GM12878 (cell line): ENCODE data around the gene WWP2. TPM values are rescaled to one million over a fixed set of nuclear protein-coding genes. Genes with fewer than 3 reads are reported as not detected.

Experiments
- ATAC-seq: fragments of 200-7000 bp; cut with Tn5 transposase; 3 replicates; pipeline ENCODE4 v1.9.1; 2020; ENCODE audit warnings: mild to moderate bottlenecking, moderate library complexity
- BruUV-seq: library from RNA; stranded (reverse); fragments of 400-500 nt; replicated peaks from 2 replicates; lab custom pipeline; 2021; lab: Mats Ljungman, UMichigan
- CTCF ChIA-PET: fragments of 300-600 bp; sonication (Branson Sonifier 250); formaldehyde crosslinking; extraction: SDS; loops from one replicate; lab custom pipeline; 2021; ENCODE audit warnings: inconsistent platforms; lab: Yijun Ruan, JAX
- POLR2A ChIA-PET: fragments of 350-600 bp; formaldehyde crosslinking; extraction: SDS; loops from one replicate; lab custom pipeline; 2021; ENCODE audit warnings: inconsistent platforms; lab: Charles Lee
- RAD21 ChIA-PET: fragments of 300-600 bp; sonication (Branson Sonifier 250); formaldehyde crosslinking; loops from one replicate; lab custom pipeline; 2023; ENCODE audit warnings: antibody characterized with exemption; ENCODE audit not compliant: unreplicated experiment; lab: Charles Lee
- SMC1A ChIA-PET: fragments of 300-600 bp; sonication (Branson Sonifier 250); formaldehyde crosslinking; loops from one replicate; lab custom pipeline; 2023; ENCODE audit not compliant: unreplicated experiment, uncharacterized antibody; lab: Charles Lee
- DNase-seq: peaks from one replicate; pipeline ENCODE4 v3.0.0-alpha.2; 2011; ENCODE audit warnings: low read depth, low spot score
- FAIRE-seq: peaks from 3 replicates; lab custom pipeline; 2011; peaks lifted over from hg19 to GRCh38; lab: Jason Lieb, UNC
- H2AFZ ChIP-seq: 2 replicates; pipeline ENCODE4 v1.6.0; 2011; ENCODE audit warnings: low read depth, low read length, control low read depth; ENCODE audit not compliant: control insufficient read depth
- H3K27ac ChIP-seq: 2 replicates; pipeline ENCODE4 v1.5.1; 2011; ENCODE audit warnings: control low read depth; ENCODE audit not compliant: control insufficient read depth, insufficient read depth
- H3K27me3 ChIP-seq, 2 experiments: replicated peaks in 1 of 2; 2 replicates each; pipeline versions ENCODE4 v1.6.0 to v1.6.1; 2011; ENCODE audit warnings: low read length in 1 of 2; ENCODE audit not compliant: control insufficient read depth in 2 of 2, insufficient read depth in 2 of 2
- H3K36me3 ChIP-seq, 2 experiments: 2 replicates each; pipeline ENCODE4 v1.5.1; 2011; ENCODE audit warnings: low read length in 1 of 2; ENCODE audit not compliant: control insufficient read depth in 2 of 2, insufficient read depth in 2 of 2
- H3K4me1 ChIP-seq: 2 replicates; pipeline ENCODE4 v1.6.1; 2011; ENCODE audit warnings: mild to moderate bottlenecking, low read length, moderate library complexity, mixed read lengths; ENCODE audit not compliant: control insufficient read depth, insufficient read depth
- H3K4me2 ChIP-seq: 2 replicates; pipeline ENCODE4 v1.6.0; 2011; ENCODE audit warnings: control low read depth; ENCODE audit not compliant: control insufficient read depth, insufficient read depth
- H3K4me3 ChIP-seq: fragments of 200-600 bp; sonication (generic); 2 replicates; pipeline ENCODE4 v1.5.1; 2016
- H3K79me2 ChIP-seq: 2 replicates; pipeline ENCODE4 v1.6.0; 2011; ENCODE audit warnings: low read length; ENCODE audit not compliant: control insufficient read depth, insufficient read depth
- H3K9ac ChIP-seq: 2 replicates; pipeline ENCODE4 v1.8.0; 2011; ENCODE audit warnings: low read length, control low read depth, mixed read lengths; ENCODE audit not compliant: control insufficient read depth, insufficient read depth
- H3K9me3 ChIP-seq: replicated peaks from 3 replicates; pipeline ENCODE4 v1.5.1; 2011; ENCODE audit warnings: mild to moderate bottlenecking, low read length; ENCODE audit not compliant: control insufficient read depth, insufficient read depth
- H4K20me1 ChIP-seq: 2 replicates; pipeline ENCODE4 v1.6.0; 2011; ENCODE audit not compliant: control insufficient read depth, insufficient read depth
- CBX3 ChIP-seq: fragments of 200-600 bp; sonication (generic); IDR thresholded peaks from 2 replicates; pipeline ENCODE4 v1.6.1; 2016; ENCODE audit warnings: low read depth, borderline replicate concordance
- EZH2 ChIP-seq: IDR thresholded peaks from 2 replicates; pipeline ENCODE4 v1.6.1; 2012; ENCODE audit warnings: low read depth, mild to moderate bottlenecking, control low read depth, inconsistent platforms, low read length, borderline replicate concordance; ENCODE audit not compliant: control insufficient read depth
- FOS ChIP-seq: IDR thresholded peaks from 3 replicates; pipeline ENCODE4 v1.6.1; 2011; ENCODE audit warnings: borderline replicate concordance; ENCODE audit not compliant: insufficient read length; ENCODE audit errors: extremely low read depth
- KAT2A ChIP-seq: conservative IDR thresholded peaks from 2 replicates; pipeline ENCODE4 v1.6.1; 2011; ENCODE audit warnings: low read depth, low read length; ENCODE audit not compliant: control insufficient read depth
- MAX ChIP-seq: IDR thresholded peaks from 2 replicates; pipeline ENCODE4 v1.6.1; 2012; ENCODE audit warnings: low read depth, low read length, improper control_type of control experiment
- RUNX3 ChIP-seq: IDR thresholded peaks from 2 replicates; pipeline ENCODE4 v1.6.1; 2012; ENCODE audit warnings: low read length, inconsistent platforms
- SMC3 ChIP-seq: IDR thresholded peaks from 2 replicates; pipeline ENCODE4 v1.6.1; 2011; ENCODE audit warnings: low read length, improper control_type of control experiment, borderline replicate concordance
- WRNIP1 ChIP-seq: IDR thresholded peaks from 2 replicates; pipeline ENCODE4 v1.6.1; 2011; ENCODE audit warnings: low read depth, low read length, improper control_type of control experiment, borderline replicate concordance
- YBX1 ChIP-seq: fragments of 450-650 bp; IDR thresholded peaks from 2 replicates; pipeline ENCODE4 v1.6.1; 2016; ENCODE audit warnings: antibody characterized with exemption
- WGBS: methylation state at CpG from one replicate; pipeline ENCODE4 v1.1.6; 2016; ENCODE audit warnings: low lambda C conversion rate; ENCODE audit not compliant: insufficient replicate concordance, insufficient coverage; ENCODE audit errors: missing lambda C conversion rate; 5-methylcytosine and 5-hydroxymethylcytosine counted together
- in situ Hi-C: fragments of 300-500 bp; cut with MboI; formaldehyde crosslinking; loops from 9 replicates; pipeline ENCODE4 v1.14.3; 2018; ENCODE audit warnings: mixed read lengths
- intact Hi-C: fragments of 100-400 bp; cut with micrococcal nuclease; formaldehyde crosslinking; loops from one replicate; pipeline ENCODE4 v1.14.2; 2022; ENCODE audit not compliant: unreplicated experiment
- polyA plus RNA-seq, 11 experiments: library from polyadenylated mRNA; depleted of rRNA in 4 of 11; unstranded in 6 of 11; stranded (reverse) in 5 of 11; fragments of >200 nt; fragmentation: Nextera tagmentation in 4 of 11; fragmentation: Illumina TruSeq in 1 of 11; extraction: Ambion mirVana in 4 of 11; extraction: Trizol in 1 of 11; gene quantifications; 1 replicate in 1 of 11; 2 replicates in 10 of 11; pipeline versions ENCODE4 v1.2.1 to v1.2.3, GENCODE V29; 2011 to 2016; ENCODE audit warnings: inconsistent platforms in 2 of 11, missing spikeins in 2 of 11, low read depth in 1 of 11
- total RNA-seq, 4 experiments: library from RNA; depleted of rRNA in 3 of 4; stranded (reverse); fragments of >200 nt in 3 of 4; fragmentation: Illumina TruSeq in 1 of 4; extraction: Trizol in 1 of 4; gene quantifications; 2 replicates each; pipeline versions ENCODE4 v1.2.1 to v1.2.3, GENCODE V29; 2013 to 2021

The WWP2 gene
- total and polyA plus RNA-seq, 10 of the 15 experiments (the other 5 are each of a cell fraction or from before 2014, with no cell fraction given), result 2.8 to 47.0 (median 23.8) TPM

GRCh38 chr16:69847643-69848042, 85.5 kb downstream of the WWP2 start:
- Histone ChIP-seq H3K36me3 (peaks cover 0 to 7% of the 10 kb centered on the region in 2 experiments; a peak in 3 of 4 replicates), H3K27me3 (no peaks in the 10 kb centered on the region), H3K9me3 (no peaks in the 10 kb centered on the region), H3K9ac (no peak overlapping the region), H2AFZ (no peak overlapping the region), H3K27ac (no peak overlapping the region), H3K79me2 (no peaks in the 10 kb centered on the region), H3K4me3 (no peak overlapping the region), H4K20me1 (no peaks in the 10 kb centered on the region), H3K4me1 (no peaks in the 10 kb centered on the region), H3K4me2 (no peak overlapping the region)
- in situ Hi-C loops (no loop called here), intact Hi-C loops (no loop called here)
- 100% methylated on average over 5 of the region's 5 CpGs for WGBS
- ChIA-PET POLR2A (no interaction called here), CTCF (interaction anchor here (1.0 kb wide), 1 partner anchor 83 kb away, joined by 4 read pairs; no protein-coding TSS in a partner anchor), RAD21 (no interaction called here), SMC1A (no interaction called here)
- FAIRE-seq (no peak), DNase-seq (no peak), ATAC-seq (no peak)
- no TSS peak for BruUV-seq
- no peak for TF ChIP-seq SMC3
- TF ChIP-seq RUNX3, result no peak
- no peak for TF ChIP-seq FOS
- TF ChIP-seq EZH2, result no peak
- no peak for TF ChIP-seq CBX3
- TF ChIP-seq WRNIP1, result no peak
- TF ChIP-seq YBX1, result no peak
- no peak for TF ChIP-seq KAT2A
- TF ChIP-seq MAX, result no peak
